HepG2 (cell line): ENCODE data around the gene MUC21. TPM values are rescaled to one million over a fixed set of nuclear protein-coding genes. Genes with fewer than 3 reads are reported as not detected.

Experiments
- ATAC-seq: fragments of 200-7000 bp; cut with Tn5 transposase; 3 replicates; pipeline ENCODE4 v1.9.1; 2020; ENCODE audit warnings: mild to moderate bottlenecking, moderate library complexity
- BruUV-seq: library from RNA; stranded (reverse); fragments of 400-500 nt; replicated peaks from 2 replicates; lab custom pipeline; 2021; lab: Mats Ljungman, UMichigan
- CTCF ChIA-PET: fragments of 300-600 bp; formaldehyde crosslinking; extraction: SDS; loops from one replicate; lab custom pipeline; 2021; ENCODE audit warnings: low total read pairs, inconsistent platforms, low intra/inter-chr PET ratio; lab: Yijun Ruan, JAX
- POLR2A ChIA-PET: fragments of 350-600 bp; sonication (Branson Sonifier 250); formaldehyde crosslinking; loops from one replicate; lab custom pipeline; 2020; ENCODE audit warnings: antibody characterized with exemption, inconsistent platforms; lab: Yijun Ruan, JAX
- DNase-seq: peaks from one replicate; pipeline ENCODE4 v3.0.0-alpha.2; 2015; ENCODE audit warnings: low spot score
- FAIRE-seq: peaks from 3 replicates; lab custom pipeline; 2011; peaks lifted over from hg19 to GRCh38; lab: Jason Lieb, UNC
- H2AFZ ChIP-seq: one replicate; pipeline ENCODE4 v1.6.1; 2011; ENCODE audit warnings: low read length, inconsistent platforms
- H3K27ac ChIP-seq: fragments of 300-600 bp; 3 replicates; pipeline ENCODE4 v1.8.0; 2011; ENCODE audit warnings: mixed run types, mild to moderate bottlenecking, mixed read lengths, low read length, inconsistent platforms; ENCODE audit not compliant: insufficient read depth; ENCODE audit errors: extremely low read length
- H3K27me3 ChIP-seq, 2 experiments: fragments of 200-600 bp in 1 of 2; 2 replicates in 1 of 2; 3 replicates in 1 of 2; pipeline versions ENCODE4 v1.6.0 to v1.8.0; 2011; ENCODE audit warnings: low read length in 2 of 2, mild to moderate bottlenecking in 2 of 2, moderate library complexity in 2 of 2, inconsistent platforms in 1 of 2; ENCODE audit not compliant: insufficient read depth in 2 of 2, control insufficient read depth in 1 of 2
- H3K36me3 ChIP-seq, 2 experiments: fragments of 200-600 bp in 1 of 2; replicated peaks in 1 of 2; 2 replicates in 1 of 2; 3 replicates in 1 of 2; pipeline versions ENCODE4 v1.5.1 to v1.8.0; 2011; ENCODE audit warnings: low read length in 2 of 2, inconsistent platforms in 1 of 2; ENCODE audit not compliant: insufficient read depth in 2 of 2, control insufficient read depth in 1 of 2
- H3K4me1 ChIP-seq: 2 replicates; pipeline ENCODE4 v1.5.1; 2012; ENCODE audit warnings: low read length, inconsistent platforms; ENCODE audit not compliant: insufficient read depth
- H3K4me2 ChIP-seq: 2 replicates; pipeline ENCODE4 v1.6.0; 2011; ENCODE audit warnings: low read depth, low read length, inconsistent platforms
- H3K4me3 ChIP-seq, 3 experiments: fragments of 200-600 bp in 1 of 3; sonication (generic), shearing (Covaris generic) in 1 of 3; replicated peaks in 1 of 3; 2 replicates each; pipeline ENCODE4 v1.5.1; 2011 to 2016; ENCODE audit warnings: low read length in 3 of 3, inconsistent platforms in 2 of 3, low read depth in 2 of 3, mild to moderate bottlenecking in 2 of 3, control low read depth in 1 of 3, mixed read lengths in 1 of 3; ENCODE audit not compliant: insufficient read depth in 1 of 3
- H3K79me2 ChIP-seq: one replicate; pipeline ENCODE4 v1.6.1; 2011; ENCODE audit warnings: low read length, inconsistent platforms; ENCODE audit not compliant: insufficient read depth
- H3K9ac ChIP-seq: 2 replicates; pipeline ENCODE4 v1.6.0; 2011; ENCODE audit warnings: mild to moderate bottlenecking, low read depth, low read length, inconsistent platforms; ENCODE audit not compliant: insufficient read depth
- H3K9me3 ChIP-seq: 2 replicates; pipeline ENCODE4 v1.5.1; 2012; ENCODE audit warnings: mild to moderate bottlenecking, low read length
- H4K20me1 ChIP-seq: 2 replicates; pipeline ENCODE4 v1.6.0; 2011; ENCODE audit warnings: inconsistent platforms, mild to moderate bottlenecking, low read length, moderate library complexity; ENCODE audit not compliant: insufficient read depth
- CREM ChIP-seq, 2 experiments: sonication (generic) in 1 of 2; formaldehyde crosslinking in 1 of 2; IDR thresholded peaks; 2 replicates each; pipeline versions ENCODE4 v1.4.0 to v1.6.1; 2016 to 2020; ENCODE audit warnings: antibody characterized with exemption in 1 of 2, mild to moderate bottlenecking in 1 of 2, missing genetic modification reagents in 1 of 2
- PITX1 ChIP-seq: sonication (generic); formaldehyde crosslinking; IDR thresholded peaks from 2 replicates; pipeline ENCODE4 v1.5.1; 2020; ENCODE audit warnings: mild to moderate bottlenecking, missing genetic modification reagents
- PRDM4 ChIP-seq: sonication (generic); formaldehyde crosslinking; IDR thresholded peaks from 2 replicates; pipeline ENCODE4 v1.9.0; 2021; ENCODE audit warnings: missing genetic modification reagents, borderline replicate concordance
- ZMYM4 ChIP-seq: sonication (generic); formaldehyde crosslinking; IDR thresholded peaks from 2 replicates; pipeline ENCODE4 v1.8.1; 2023; ENCODE audit warnings: mild to moderate bottlenecking, missing genetic modification reagents
- ZNF264 ChIP-seq: sonication (generic); formaldehyde crosslinking; IDR thresholded peaks from 2 replicates; pipeline ENCODE4 v1.4.0; 2020; ENCODE audit warnings: missing genetic modification reagents
- ZNF30 ChIP-seq: sonication (generic); formaldehyde crosslinking; IDR thresholded peaks from 2 replicates; pipeline ENCODE4 v1.5.0; 2020; ENCODE audit warnings: mild to moderate bottlenecking, missing genetic modification reagents
- ZNF564 ChIP-seq: sonication (generic); formaldehyde crosslinking; IDR thresholded peaks from 2 replicates; pipeline ENCODE4 v1.8.1; 2023; ENCODE audit warnings: mild to moderate bottlenecking, missing genetic modification reagents
- WGBS: methylation state at CpG from one replicate; pipeline ENCODE4 v1.1.6; 2017; ENCODE audit warnings: low lambda C conversion rate; 5-methylcytosine and 5-hydroxymethylcytosine counted together
- in situ Hi-C: cut with HindIII; loops from 2 replicates; pipeline ENCODE4 v1.10.0; 2017; ENCODE audit warnings: low pct_unique_long_range_greater_than_20kb; ENCODE audit not compliant: extremely low pct_ligation_motif_present
- intact Hi-C: fragments of 100-400 bp; cut with micrococcal nuclease; formaldehyde crosslinking; loops from one replicate; pipeline ENCODE4 v1.10.0; 2022; ENCODE audit not compliant: unreplicated experiment
- polyA plus RNA-seq, 8 experiments: library from polyadenylated mRNA; depleted of rRNA in 3 of 8; stranded (reverse) in 7 of 8; unstranded in 1 of 8; fragments of >200 nt; fragmentation: Illumina TruSeq in 4 of 8; extraction: Trizol in 4 of 8; gene quantifications; 2 replicates each; pipeline versions ENCODE4 v1.2.1 to v1.2.3, GENCODE V29; 2011 to 2016; ENCODE audit warnings: low read depth in 4 of 8, missing spikeins in 1 of 8, mixed read lengths in 1 of 8; ENCODE audit not compliant: insufficient read depth in 1 of 8
- total RNA-seq, 5 experiments: library from RNA; depleted of rRNA; stranded (reverse); fragments of >200 nt; fragmentation: Illumina TruSeq; extraction: Trizol; gene quantifications; 2 replicates each; pipeline ENCODE4 v1.2.3, GENCODE V29; 2016; ENCODE audit warnings: low read depth in 1 of 5

Gene MUC21
- total and polyA plus RNA-seq, 2 of the 13 experiments (the other 11 are each of a cell fraction or from before 2014, with no cell fraction given) = not detected

GRCh38 chr6:31009731-31010130, 26.2 kb downstream of the MUC21 start:
- H3K36me3 ChIP-seq = no peaks in the 10 kb centered on the region
- no peaks in the 10 kb centered on the region for H3K9me3 ChIP-seq
- FAIRE-seq = no peak
- no peak overlapping the region for H3K9ac ChIP-seq
- in situ Hi-C loops = no loop called here
- intact Hi-C loops = no loop called here
- H3K27ac ChIP-seq = no peak overlapping the region
- H3K4me1 ChIP-seq = peaks cover 22% of the 10 kb centered on the region
- POLR2A ChIA-PET = no interaction called here
- no peak overlapping the region for H3K4me2 ChIP-seq
- no peaks in the 10 kb centered on the region for H4K20me1 ChIP-seq
- H3K27me3 ChIP-seq = peaks cover 0 to 12% of the 10 kb centered on the region in 2 experiments; a peak in 2 of 5 replicates
- no peak for ATAC-seq
- no peak overlapping the region for H3K4me3 ChIP-seq
- CTCF ChIA-PET = no interaction called here
- DNase-seq = no peak
- TF ChIP-seq ZMYM4 (CRISPR knock-in tag) = no peak
- TF ChIP-seq CREM (IDR thresholded peaks at IDR 0.05) = no peak
- TF ChIP-seq CREM (CRISPR knock-in tag; IDR thresholded peaks at IDR 0.05) = no peak
- TF ChIP-seq ZNF264 (CRISPR knock-in tag) = no peak
- TF ChIP-seq ZNF30 (CRISPR knock-in tag) = no peak
- no peak for TF ChIP-seq ZNF564 (CRISPR knock-in tag)
- no peak for TF ChIP-seq PRDM4 (CRISPR knock-in tag)
- no peak for TF ChIP-seq PITX1 (CRISPR knock-in tag)
- TF ChIP-seq, all 625 proteins: peak for 0
- Histone ChIP-seq H2AFZ (no peak overlapping the region), H3K79me2 (no peaks in the 10 kb centered on the region)
- BruUV-seq = no TSS peak
- 54% methylated on average over 7 of the region's 7 CpGs for WGBS
